ENCODE measurements around the gene BDKRB1.

DNA sequence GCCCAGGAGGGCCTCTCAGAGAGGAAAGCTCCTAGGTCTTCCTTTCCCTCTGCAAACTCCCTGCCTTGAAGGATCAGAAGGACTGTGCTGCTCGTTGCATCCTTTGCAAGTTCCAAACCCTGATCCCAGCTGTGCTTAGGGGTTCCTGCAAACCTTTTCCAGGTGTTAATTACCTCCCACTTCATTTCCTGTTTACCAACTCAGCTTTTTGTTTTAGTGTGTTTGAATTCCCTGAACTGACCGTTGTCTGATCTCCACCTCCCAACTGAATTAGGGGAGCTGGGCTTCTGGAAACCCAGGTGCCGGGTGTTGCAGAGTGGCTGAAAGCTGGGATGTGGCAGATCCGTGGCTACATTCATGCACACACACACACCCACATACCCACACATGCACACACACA is 20.6 kb upstream of the BDKRB1 start:
- TF ChIP-seq CTCF (IDR thresholded peaks at IDR 0.05) (no peak), POLR2A (IDR thresholded peaks at IDR 0.05) (no peak)
